IgD-negative memory B cell (primary cell): Measurements from ENCODE around the gene SND1. TPM values are rescaled to one million over a fixed set of nuclear protein-coding genes. Genes with fewer than 3 reads are reported as not detected.

Experiments used
- H3K27ac Mint-ChIP-seq, 3 donors: one replicate each; pipeline ENCODE4 v1.8.0; 2020 to 2022; ENCODE audit warnings: mild to moderate bottlenecking in 3 of 3, mixed read lengths in 3 of 3, moderate library complexity in 1 of 3
- H3K27me3 Mint-ChIP-seq: one replicate; pipeline ENCODE4 v1.8.0; 2021; ENCODE audit warnings: mixed read lengths
- H3K36me3 Mint-ChIP-seq: one replicate; pipeline ENCODE4 v1.8.0; 2020; ENCODE audit warnings: mild to moderate bottlenecking, mixed read lengths
- H3K4me1 Mint-ChIP-seq, 3 donors: one replicate each; pipeline ENCODE4 v1.8.0; 2020 to 2022; ENCODE audit warnings: mixed read lengths in 3 of 3, mild to moderate bottlenecking in 1 of 3
- H3K4me3 Mint-ChIP-seq, 4 donors: one replicate each; pipeline ENCODE4 v1.8.0; 2020 to 2022; ENCODE audit warnings: mild to moderate bottlenecking in 4 of 4, mixed read lengths in 4 of 4, moderate library complexity in 3 of 4
- H3K9me3 Mint-ChIP-seq, 3 donors: one replicate each; pipeline ENCODE4 v1.8.0; 2020 to 2021; ENCODE audit warnings: mixed read lengths in 3 of 3, mild to moderate bottlenecking in 1 of 3
- polyA plus RNA-seq: library from polyadenylated mRNA; unstranded; fragments of 300-500 nt; fragmentation: Illumina TruSeq; gene quantifications from one replicate; pipeline ENCODE4 v1.2.3, GENCODE V29; 2021

SND1 gene
- polyA plus RNA-seq, 1 donor from 2014 or later: 138 TPM

DNA sequence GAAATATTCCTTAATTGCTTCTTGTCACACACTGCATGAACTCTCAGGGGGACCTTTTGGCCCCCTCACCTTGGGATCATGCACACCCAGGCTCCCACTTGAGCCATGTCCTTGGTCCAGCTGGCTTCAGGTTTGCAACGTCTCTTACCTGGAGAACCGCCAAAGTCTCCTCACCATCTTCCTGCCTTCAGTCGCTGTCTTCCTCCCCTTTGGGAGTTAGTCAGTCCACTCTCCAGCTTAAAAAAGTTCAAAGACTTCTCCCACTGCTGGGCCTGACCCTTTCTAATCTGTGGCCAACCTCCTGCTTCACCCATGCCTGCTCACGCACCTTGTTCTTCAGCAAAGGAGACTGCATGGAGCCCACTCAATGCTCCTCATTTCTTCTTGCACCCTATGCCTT is 461.8 kb downstream of the SND1 start:
- H3K27ac Mint-ChIP-seq: peak overlapping the region in 2 of 3 donors; percentile 9 to 83
- no peaks in the 10 kb centered on the region for H3K27me3 Mint-ChIP-seq
- H3K4me1 Mint-ChIP-seq: peaks cover 56 to 68% (median 63%) of the 10 kb centered on the region in 3 donors
- H3K4me3 Mint-ChIP-seq: no peak overlapping the region
- peaks cover 0 to 2% (median 0%) of the 10 kb centered on the region in 3 donors for H3K9me3 Mint-ChIP-seq
- H3K36me3 Mint-ChIP-seq: no peaks in the 10 kb centered on the region

GRCh38 chr7:128114806-128115205 is 462.8 kb downstream of the SND1 start:
- Mint-ChIP-seq H3K9me3 (peaks cover 0 to 2% (median 0%) of the 10 kb centered on the region in 3 donors), H3K27ac (no peak overlapping the region), H3K4me1 (peaks cover 49 to 59% (median 57%) of the 10 kb centered on the region in 3 donors), H3K36me3 (no peaks in the 10 kb centered on the region), H3K4me3 (peak overlapping the region in 1 of 4 donors; percentile 18), H3K27me3 (no peaks in the 10 kb centered on the region)

GRCh38 chr7:128115336-128115820 is 463.4 kb downstream of the SND1 start:
- H3K27me3 Mint-ChIP-seq: no peaks in the 10 kb centered on the region
- peaks cover 45 to 53% (median 52%) of the 10 kb centered on the region in 3 donors for H3K4me1 Mint-ChIP-seq
- peak overlapping the region in 1 of 3 donors; percentile 81 for H3K27ac Mint-ChIP-seq
- no peaks in the 10 kb centered on the region for H3K36me3 Mint-ChIP-seq
- H3K9me3 Mint-ChIP-seq: peaks cover 0 to 2% (median 0%) of the 10 kb centered on the region in 3 donors
- no peak overlapping the region for H3K4me3 Mint-ChIP-seq

DNA sequence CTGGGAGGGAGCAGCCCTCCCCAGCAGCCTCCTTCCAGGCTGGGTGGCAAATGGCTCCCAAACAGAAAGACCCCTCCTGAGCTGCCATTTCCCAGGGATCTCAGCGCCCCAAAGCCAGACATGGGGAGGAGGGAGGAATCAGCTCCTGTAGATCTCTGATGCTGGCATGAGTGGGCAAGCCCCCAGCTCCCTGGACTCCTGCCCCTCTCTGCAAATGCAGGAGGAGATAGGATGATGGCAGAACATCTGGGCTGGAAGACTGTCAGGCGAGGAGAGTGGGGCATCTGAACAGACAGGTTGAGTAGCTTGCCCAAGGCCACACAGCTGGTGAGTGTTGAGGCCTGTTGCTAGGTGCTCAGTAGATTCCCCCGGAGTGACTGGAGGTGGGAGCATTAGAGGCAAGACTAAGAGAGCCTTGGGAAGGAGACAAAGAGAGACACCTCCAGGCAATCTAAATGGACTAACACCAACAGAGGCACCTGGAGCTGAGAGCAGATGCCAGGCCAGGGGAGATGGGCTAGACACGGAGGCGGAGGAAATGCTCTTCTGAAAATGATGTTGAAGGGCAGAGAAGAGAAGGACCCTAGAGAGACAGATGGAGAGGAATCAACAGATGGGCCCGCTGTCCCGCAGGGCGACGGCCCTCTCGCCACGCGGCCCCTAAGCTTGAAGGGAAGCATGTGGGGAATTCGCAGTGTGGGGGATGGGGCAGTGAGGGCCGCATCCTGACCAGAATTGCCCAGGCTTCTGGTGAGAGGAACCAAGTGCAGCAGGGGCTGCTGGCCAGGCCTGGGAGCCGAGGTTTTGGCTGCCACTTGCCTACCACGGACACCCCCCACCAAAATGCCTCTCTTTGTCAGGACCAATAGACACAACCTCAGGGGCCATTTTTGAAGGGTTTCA is 464.1 kb downstream of the SND1 start:
- H3K27ac Mint-ChIP-seq: peak overlapping the region; percentile 38 to 81 (median 59)
- H3K4me1 Mint-ChIP-seq: peaks cover 40 to 46% (median 45%) of the 10 kb centered on the region in 3 donors
- no peaks in the 10 kb centered on the region for H3K27me3 Mint-ChIP-seq
- H3K9me3 Mint-ChIP-seq: no peaks in the 10 kb centered on the region
- no peaks in the 10 kb centered on the region for H3K36me3 Mint-ChIP-seq
- no peak overlapping the region for H3K4me3 Mint-ChIP-seq

DNA sequence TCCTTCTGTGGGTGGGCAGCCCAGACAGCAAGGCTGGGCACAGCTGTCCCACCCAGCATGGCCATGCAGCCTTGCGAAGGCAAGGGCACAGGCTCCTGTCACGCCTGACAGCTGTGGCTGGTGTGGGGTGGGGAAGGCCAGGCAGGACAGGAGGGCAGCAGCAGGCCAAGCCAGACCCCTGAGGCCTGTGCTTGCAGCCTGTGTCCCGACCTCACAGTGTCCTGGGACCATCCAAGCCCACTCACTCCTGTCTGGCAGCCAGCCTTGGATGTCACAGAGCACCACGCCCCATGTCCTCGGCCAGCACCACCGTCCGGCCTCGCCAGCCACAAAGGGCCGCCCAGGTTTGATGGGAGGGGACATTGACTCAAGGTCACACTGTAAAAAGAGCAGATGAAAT is 464.7 kb downstream of the SND1 start:
- peaks cover 35 to 42% (median 40%) of the 10 kb centered on the region in 3 donors for H3K4me1 Mint-ChIP-seq
- peak overlapping the region in 1 of 3 donors; percentile 66 for H3K27ac Mint-ChIP-seq
- no peaks in the 10 kb centered on the region for H3K36me3 Mint-ChIP-seq
- no peaks in the 10 kb centered on the region for H3K27me3 Mint-ChIP-seq
- H3K4me3 Mint-ChIP-seq: peak overlapping the region in 1 of 4 donors; percentile 12
- no peaks in the 10 kb centered on the region for H3K9me3 Mint-ChIP-seq

GRCh38 chr7:128117691-128118090 is 465.7 kb downstream of the SND1 start:
- H3K9me3 Mint-ChIP-seq: no peaks in the 10 kb centered on the region
- H3K36me3 Mint-ChIP-seq: no peaks in the 10 kb centered on the region
- H3K27ac Mint-ChIP-seq: peak overlapping the region in 1 of 3 donors; percentile 13
- H3K4me1 Mint-ChIP-seq: peaks cover 26 to 33% (median 30%) of the 10 kb centered on the region in 3 donors
- no peaks in the 10 kb centered on the region for H3K27me3 Mint-ChIP-seq
- peak overlapping the region in 2 of 4 donors; percentile 58 to 66 for H3K4me3 Mint-ChIP-seq

DNA sequence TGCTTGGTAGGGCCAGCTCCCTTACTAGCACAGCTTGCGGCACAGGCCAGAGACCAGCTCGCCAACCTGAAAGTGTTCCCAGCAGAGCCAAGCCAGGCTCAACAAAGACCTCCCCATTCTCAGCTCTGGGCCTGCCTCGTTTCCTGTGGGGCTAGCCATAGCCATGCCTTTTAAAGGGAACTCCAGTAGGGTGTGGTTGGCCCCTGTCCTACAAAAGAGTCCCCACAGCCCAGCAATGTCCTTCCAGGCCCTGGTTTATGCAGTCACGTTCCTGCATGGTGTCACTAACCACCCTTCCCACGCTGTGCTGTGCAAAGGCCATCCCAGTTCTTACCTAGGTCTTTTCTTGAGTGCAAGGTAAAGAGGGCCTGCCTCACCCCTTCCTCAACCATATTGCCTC is 467.0 kb downstream of the SND1 start:
- H3K4me3 Mint-ChIP-seq: no peak overlapping the region
- H3K36me3 Mint-ChIP-seq: no peaks in the 10 kb centered on the region
- no peak overlapping the region for H3K27ac Mint-ChIP-seq

DNA sequence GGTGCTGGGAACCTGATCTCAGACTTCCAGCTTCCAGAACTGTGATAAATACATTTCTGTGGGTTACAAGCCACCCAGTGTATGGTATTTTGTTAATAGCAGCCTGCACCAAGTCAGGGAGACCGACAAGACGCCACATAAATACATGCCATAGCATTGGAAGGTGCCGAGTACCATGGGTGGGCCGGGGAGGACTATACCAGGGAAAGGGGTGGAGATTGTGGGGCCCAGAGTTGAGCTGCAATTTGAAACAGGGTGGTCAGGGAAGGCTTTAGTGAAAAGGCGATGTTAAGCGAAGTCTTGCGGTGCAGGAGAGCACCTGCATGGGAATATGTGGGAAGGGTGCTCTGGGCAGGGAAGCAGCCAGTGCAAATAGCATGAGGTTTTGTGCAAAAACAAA is 468.1 kb downstream of the SND1 start:
- Mint-ChIP-seq H3K4me3 (no peak overlapping the region), H3K27me3 (no peaks in the 10 kb centered on the region), H3K27ac (no peak overlapping the region), H3K9me3 (peaks cover 0 to 2% (median 0%) of the 10 kb centered on the region in 3 donors), H3K4me1 (peaks cover 25 to 28% (median 27%) of the 10 kb centered on the region in 3 donors), H3K36me3 (no peaks in the 10 kb centered on the region)

More for the DNA sequence above, 467.0 kb downstream of the SND1 start:
- Mint-ChIP-seq H3K9me3 (peaks cover 0 to 1% (median 0%) of the 10 kb centered on the region in 3 donors), H3K27me3 (no peaks in the 10 kb centered on the region), H3K4me1 (peaks cover 21 to 26% (median 21%) of the 10 kb centered on the region in 3 donors)

DNA sequence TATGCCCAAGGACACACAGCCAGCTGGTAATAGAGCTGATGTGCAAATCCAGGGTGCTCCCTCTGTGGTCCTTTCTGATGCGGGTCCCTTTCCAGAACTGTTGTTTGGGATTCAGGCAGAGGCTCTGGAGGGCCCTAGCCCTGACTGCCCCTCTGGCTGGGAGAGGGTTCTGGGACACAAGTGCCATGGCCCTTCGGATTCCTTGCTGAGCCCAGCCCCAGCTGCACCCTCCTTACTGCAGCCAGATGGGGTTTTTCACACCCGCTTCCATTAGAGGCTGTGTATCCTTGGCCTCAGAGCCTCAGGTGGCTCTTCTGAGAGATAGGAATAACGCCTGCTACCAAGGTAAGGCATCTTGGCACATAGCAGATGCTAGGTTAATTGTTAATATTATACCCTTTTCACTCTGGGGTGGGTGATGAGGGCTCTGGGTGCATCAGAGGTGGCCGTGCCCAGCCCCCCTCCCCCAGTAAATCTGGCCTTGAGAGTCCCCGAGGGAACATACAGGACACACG is 469.0 kb downstream of the SND1 start:
- H3K4me3 Mint-ChIP-seq: no peak overlapping the region
- H3K27ac Mint-ChIP-seq: no peak overlapping the region
- H3K4me1 Mint-ChIP-seq: peaks cover 23 to 26% (median 25%) of the 10 kb centered on the region in 3 donors
- peaks cover 0 to 2% (median 0%) of the 10 kb centered on the region in 3 donors for H3K9me3 Mint-ChIP-seq
- no peaks in the 10 kb centered on the region for H3K27me3 Mint-ChIP-seq
- H3K36me3 Mint-ChIP-seq: no peaks in the 10 kb centered on the region

- Mint-ChIP-seq H3K27me3 (no peaks in the 10 kb centered on the region), H3K4me3 (no peak overlapping the region), H3K9me3 (peaks cover 0 to 2% (median 0%) of the 10 kb centered on the region in 3 donors), H3K36me3 (peaks cover 3% of the 10 kb centered on the region), H3K4me1 (peaks cover 22 to 24% (median 22%) of the 10 kb centered on the region in 3 donors), H3K27ac (no peak overlapping the region)
Observed at GRCh38 chr7:128121711-128122530, 469.9 kb downstream of the SND1 start.

DNA sequence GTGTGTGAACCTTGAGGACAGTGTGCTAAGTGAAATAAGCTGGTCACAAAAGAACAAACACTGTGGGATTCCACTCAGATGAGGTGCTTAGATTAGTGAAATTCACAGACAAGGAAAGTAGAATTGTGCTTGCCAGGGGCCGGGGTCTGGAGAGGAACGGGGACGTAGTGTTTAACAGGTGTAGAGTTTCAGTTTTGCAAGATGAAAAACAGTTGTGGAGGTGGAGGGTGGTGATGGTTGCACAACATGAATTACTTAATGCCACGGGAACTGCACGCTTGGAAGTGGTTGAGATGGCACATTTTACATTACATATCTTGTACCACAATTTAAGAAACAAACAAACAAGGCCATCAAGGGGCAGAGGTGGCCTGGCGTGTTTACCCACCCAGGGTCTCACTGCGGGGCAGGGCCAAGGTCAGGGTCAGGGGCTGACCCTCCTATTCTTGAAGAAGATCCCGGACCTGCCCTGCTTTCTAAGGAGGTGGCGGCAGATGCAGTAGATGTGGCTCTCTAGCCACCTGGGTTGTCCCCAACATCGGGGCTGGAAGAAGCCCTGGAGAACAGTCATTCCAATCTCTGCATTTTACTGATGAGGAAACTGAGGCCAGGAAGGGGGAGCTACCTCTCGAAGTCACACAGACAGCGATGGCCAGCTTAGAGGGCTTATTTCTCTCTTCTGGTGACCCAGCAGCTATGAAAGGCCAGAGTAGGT is 470.7 kb downstream of the SND1 start:
- Mint-ChIP-seq H3K27ac (peak overlapping the region in 1 of 3 donors; percentile 39), H3K27me3 (no peaks in the 10 kb centered on the region), H3K4me1 (peaks cover 14 to 16% (median 14%) of the 10 kb centered on the region in 3 donors), H3K4me3 (no peak overlapping the region), H3K36me3 (peaks cover 3% of the 10 kb centered on the region), H3K9me3 (peaks cover 0 to 2% (median 0%) of the 10 kb centered on the region in 3 donors)

DNA sequence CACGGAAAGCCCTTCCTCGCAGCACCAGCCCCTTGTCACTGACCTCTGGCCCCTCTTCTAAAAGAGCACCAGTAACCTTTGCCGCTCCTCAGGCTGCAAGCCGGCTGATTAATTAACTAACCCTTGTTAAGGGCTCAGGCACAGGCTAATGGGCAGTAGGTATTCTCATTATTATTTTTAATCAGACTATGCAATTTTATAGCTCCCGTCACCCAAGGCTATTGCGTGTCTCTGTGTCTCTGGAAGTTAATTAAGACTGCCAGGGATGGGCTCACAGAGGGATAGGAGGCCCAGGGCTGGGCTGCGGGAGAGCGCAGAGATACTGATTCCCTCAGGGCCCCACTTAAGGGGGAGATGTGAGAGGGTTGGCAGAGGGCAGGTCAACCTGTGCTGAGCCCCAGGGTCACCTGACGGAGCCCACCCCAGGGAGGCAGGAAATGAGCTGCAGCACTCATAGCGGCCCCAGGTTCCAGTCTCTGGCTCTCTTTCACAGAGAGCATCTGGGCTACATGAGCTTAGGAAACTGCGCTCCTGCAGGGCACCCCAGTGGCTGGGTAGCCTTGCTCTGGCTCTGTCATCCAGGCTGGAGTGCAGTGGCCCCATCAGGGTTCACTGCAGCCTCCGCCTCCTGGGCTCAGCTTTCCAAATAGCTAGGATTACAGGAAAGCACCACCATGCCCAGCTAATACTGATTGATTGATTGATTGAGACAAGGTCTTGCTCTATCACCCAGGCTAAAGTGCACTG is 471.5 kb downstream of the SND1 start:
- Mint-ChIP-seq H3K27me3 (no peaks in the 10 kb centered on the region), H3K9me3 (peaks cover 0 to 2% (median 0%) of the 10 kb centered on the region in 3 donors), H3K4me3 (no peak overlapping the region), H3K4me1 (peaks cover 7 to 8% (median 7%) of the 10 kb centered on the region in 3 donors), H3K27ac (peak overlapping the region in 2 of 3 donors; percentile 39 to 80), H3K36me3 (peaks cover 3% of the 10 kb centered on the region)

- Mint-ChIP-seq H3K4me3 (no peak overlapping the region), H3K9me3 (peaks cover 0 to 2% (median 0%) of the 10 kb centered on the region in 3 donors), H3K4me1 (peaks cover 6 to 7% (median 6%) of the 10 kb centered on the region in 3 donors), H3K27ac (no peak overlapping the region), H3K36me3 (peaks cover 3% of the 10 kb centered on the region), H3K27me3 (no peaks in the 10 kb centered on the region)
Observed at GRCh38 chr7:128124786-128125185, 472.8 kb downstream of the SND1 start.
